GM19193 (cell line): Measurements from ENCODE around the gene HNRNPLL.

ENCODE experiments used
- POLR2A ChIP-seq: IDR thresholded peaks from 4 replicates; pipeline ENCODE4 v1.6.1; 2011; ENCODE audit not compliant: insufficient read depth, insufficient read length; ENCODE audit errors: extremely low read depth

The HNRNPLL gene

DNA sequence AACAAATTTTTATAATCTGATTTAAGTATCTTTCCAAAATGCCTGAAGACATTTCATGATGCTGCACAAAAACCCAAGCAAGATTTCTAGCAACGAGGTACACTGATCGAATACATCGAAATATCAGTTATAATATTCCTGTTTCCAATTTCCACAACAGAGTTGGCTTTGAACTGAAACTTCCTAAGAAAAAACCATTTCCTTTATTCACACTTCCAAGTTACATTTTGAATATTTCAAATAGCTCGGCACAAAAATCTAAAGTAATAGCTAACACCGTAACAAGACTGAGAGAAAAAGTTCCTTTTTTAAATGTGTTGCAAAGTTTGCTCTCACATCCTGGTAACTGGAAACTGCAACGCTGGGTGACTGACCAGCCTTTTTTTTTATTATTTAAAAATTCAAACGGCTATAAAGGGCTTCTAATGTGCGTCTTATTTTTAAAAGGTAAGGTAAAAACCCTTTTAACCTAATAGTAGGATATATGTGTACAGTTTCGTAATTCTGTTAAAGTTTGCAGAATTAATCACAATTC lies 1.7 kb downstream of the HNRNPLL start:
- TF ChIP-seq POLR2A = no peak

DNA sequence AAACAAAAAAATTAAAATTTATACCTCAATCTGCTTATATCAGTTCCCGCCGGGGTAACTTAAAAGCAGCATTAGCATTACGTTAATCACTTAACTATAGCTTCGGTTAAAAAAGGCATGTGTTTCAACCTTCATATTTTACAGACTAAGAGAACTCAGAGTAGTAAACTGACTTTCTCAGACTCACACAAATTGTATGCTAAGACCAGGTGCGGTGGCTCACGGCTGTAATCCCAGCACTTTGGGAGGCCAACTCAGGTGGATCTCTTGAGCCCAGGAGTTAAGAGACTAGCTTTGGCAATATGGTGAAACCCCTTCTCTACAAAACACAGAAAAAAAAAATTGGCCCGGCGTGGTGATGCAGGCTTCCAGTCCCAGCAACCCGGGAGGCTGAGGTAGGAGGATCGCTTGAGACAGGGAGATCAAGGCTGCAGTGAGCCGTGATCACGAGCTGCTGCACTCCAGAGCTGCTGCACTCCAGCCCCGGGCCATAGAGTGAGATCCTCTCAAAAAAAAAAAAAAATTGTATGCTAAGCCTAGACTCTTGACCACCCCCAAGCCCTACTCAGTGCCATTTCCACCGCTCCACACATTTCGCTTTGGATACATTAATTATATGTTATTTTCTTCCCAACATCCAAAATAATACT lies 2.4 kb downstream of the HNRNPLL start:
- TF ChIP-seq POLR2A = no peak

DNA sequence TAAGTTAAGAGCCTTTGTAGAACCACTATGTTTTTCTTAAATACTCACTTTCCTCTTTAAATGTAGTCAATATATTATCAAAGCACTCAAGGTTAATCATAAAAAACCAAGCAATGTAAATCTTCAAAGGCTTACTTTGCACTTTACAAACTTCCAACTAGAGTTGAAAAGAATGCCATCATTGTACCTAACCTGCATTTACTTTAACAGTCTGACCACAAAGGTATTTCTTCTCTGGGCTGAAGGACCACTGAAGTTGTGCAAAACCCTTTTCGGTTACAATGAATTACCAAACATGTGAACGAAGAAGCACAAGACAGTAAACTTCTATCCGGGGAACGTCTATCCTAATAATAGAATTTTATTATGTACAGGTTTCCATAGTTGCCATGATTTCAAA lies 3.0 kb downstream of the HNRNPLL start:
- TF ChIP-seq POLR2A = no peak

DNA sequence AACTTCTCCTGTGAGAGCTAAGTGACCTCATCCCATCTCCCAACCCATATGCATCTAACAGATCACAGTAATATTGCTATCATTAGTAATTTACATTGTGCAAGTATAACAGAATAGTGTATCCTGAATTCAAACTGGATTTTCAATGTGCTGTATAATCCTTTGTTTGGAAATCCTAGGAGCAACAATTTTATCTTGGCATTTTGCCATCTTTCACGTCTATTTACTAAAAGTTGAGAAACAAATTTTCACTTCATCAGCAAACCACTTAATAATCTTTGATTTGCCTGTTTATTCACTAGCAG lies 3.8 kb downstream of the HNRNPLL start:
- no peak for TF ChIP-seq POLR2A

DNA sequence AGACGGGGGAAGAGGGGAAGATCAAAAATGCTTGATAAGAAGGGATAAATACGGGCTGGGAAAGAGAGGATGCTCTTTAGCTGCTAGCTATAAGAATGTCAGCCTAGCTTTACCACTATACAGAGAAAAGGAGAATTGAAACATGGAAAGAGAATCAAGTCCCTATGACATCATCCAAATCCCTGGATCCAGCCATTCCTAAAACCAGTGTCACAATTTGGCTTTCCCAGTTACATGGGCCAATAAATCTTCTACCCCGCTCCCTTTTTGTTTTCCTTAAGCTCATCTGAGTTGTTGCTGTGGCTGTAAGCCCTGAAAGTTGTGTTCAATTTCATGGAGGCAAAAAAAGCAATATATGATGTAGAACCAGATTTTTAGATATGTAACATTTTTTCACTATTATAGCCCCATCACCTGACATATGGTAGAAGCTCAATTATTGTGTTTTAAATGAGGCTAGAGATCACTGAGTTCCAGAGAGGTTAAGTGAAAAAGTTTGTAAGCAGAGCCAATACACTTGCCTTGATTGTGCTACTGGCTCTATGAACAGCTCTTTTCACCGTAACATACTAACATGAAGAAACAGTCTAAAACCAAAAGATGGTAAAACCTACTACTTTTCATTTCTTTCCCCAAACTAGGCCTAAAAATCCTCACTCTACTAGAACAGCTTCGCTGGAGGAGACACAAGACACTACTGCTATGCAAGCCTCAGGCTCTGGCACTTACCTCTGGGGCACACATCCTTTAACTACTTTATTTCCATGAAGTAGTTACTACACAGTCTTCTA lies 4.3 kb downstream of the HNRNPLL start:
- TF ChIP-seq POLR2A = no peak

DNA sequence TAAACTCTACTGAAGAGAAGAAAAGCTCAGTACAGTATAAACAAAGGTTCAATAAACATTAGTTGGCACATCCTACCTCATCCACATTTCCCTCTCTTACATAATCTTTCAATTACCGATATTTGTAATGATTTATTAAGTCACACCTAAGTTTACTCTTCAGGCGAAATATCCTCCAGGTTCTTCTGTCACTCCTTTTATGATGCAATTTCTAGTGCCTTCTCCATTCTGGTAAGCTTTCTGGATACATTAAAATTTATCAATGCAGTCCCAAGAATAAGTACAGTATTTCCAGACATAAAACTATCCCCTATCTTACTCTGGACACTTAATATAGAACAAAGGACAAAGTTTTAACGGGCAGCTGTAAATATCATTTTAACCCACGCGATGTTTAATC lies 5.6 kb downstream of the HNRNPLL start:
- no peak for TF ChIP-seq POLR2A

DNA sequence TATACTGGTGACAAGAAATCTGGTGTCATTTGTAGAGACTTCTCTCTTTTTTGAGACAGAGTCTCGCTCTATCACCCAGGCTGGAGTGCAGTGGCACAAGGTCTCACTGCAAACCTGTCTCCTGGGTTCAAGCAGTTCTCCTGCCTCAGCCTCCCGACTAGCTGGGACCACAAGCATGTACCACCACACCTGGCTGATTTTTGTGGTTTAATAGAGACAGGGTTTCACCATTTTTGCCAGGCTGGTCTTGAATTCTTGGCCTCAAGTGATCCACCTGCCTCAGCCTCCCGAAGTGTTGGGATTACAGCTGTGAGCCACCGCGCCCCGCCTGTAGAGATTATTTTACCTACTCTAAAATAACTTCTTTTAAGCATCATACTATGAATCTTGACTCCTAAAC lies 6.5 kb downstream of the HNRNPLL start:
- TF ChIP-seq POLR2A = no peak

DNA sequence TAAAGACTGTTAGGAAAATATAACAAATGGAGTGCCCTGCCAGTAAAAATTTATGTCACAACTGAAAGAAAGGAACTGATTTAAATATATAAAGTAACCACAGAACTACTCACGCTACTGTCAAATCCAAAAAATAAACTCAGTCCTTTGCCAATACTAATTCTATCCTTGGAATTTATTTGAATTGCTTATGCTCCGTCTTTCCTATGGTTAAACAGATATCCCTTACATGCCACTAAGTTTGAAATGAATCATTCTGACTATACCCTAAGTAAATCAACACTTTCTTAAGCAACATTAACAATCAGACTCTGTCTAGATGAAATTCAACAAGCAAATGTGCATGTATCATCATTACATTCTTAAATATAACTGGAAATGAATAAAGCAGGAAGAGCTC lies 9.8 kb downstream of the HNRNPLL start:
- no peak for TF ChIP-seq POLR2A

DNA sequence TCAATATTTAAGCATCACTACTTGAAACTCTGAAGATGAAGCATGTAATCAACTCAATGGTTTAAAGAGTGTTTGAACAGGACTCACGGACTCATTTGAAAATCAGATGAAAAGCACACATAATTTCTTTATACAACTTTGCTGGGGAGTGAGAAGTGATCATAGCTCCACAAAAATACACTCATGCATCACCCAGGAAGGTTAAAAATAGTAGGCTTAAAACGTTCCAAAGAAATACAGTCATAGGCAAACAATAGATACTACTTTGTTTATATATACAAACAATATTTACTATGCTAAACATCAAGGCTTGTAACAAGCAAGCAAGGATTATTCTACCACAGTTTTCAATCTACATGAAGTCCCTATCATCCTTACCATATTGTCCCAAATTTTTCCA lies 11.6 kb downstream of the HNRNPLL start:
- TF ChIP-seq POLR2A = no peak

DNA sequence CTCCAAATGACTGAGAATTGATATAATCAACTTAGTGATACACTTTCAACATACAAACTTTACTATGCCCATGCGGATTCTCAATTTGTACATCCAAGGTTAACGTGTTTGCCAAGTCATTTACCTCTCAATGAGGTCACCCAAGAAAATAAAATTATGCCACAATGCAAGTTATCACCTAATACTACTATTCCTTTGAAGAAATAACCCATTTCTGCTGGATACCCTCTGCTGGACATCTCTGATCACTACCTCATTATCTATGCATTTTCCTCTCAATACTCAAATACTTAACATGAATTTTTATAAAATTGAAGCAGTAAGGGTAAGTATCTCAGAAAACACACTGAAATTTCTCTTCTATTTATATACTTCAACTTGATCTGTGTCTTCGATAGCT lies 12.7 kb downstream of the HNRNPLL start:
- no peak for TF ChIP-seq POLR2A

DNA sequence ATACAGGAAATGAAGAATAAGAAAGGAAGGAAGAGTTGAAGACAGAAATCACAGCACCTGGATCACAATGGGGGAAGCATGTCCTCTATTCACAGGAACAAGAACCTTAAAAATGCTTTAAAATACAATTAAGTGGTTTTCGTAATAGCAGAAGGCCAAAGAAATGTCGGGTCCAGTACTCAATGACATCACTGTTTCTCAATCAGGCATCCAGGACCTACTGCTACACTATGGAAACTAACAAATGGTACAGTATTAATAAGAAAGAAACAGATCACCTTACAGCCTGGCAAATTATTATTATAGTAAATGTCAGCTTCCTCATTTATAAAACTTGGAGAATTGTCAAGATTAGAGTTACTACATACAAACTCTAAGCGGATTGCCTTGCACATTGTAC lies 15.8 kb downstream of the HNRNPLL start:
- TF ChIP-seq POLR2A = no peak

DNA sequence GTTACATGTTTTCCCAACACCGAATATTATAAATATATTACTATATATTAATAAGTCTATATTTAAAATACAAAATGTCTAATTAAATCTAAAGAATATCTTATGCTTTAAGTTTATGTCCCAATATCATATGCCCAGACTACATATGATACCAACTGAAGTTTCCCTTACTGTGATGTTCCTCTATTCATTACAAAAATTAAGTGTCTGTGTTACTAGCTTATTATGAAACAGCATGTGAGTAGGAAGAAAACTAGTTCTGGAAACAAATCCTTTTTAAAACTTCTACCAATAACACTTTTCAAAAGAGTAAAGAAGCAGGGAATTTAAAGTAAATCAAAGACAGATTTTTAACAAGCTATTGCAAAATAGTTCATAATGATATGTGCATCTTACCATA lies 17.8 kb downstream of the HNRNPLL start:
- no peak for TF ChIP-seq POLR2A

DNA sequence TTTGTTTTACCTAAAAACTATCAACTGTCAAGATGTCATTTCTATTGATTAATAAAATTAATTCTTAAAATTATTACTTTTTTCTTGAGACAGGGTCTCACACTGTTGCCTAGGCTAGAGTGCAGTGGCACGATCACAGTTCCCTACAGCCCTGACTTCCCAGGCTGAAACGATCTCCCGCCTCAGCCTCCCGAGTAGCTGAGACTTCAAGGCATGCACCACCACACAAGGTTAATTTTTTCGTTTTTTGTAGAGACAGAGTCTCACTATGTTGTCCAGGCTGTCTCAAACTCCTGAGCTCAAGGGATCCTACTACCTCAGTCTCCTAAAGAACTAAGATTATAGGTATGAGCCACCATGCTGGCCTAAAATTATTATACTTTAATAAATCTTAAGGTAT lies 18.7 kb downstream of the HNRNPLL start:
- no peak for TF ChIP-seq POLR2A

DNA sequence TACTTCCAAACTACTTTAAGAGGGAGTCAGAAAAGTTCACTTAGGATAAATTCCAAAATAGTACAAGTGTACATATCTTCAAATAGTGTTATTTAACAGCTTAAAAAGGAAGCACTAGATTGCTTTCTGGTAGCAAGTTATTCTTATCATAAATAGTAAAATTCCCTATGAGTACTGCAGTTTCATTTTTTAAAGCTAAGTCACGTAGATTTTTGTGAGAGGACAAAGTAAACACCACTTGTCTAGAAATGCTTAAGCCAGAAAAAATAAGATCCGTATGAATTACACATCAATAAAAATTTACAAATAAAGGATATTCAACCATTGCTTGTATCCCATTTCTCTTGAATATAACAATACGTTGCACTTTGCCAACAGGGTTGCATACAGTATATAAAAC lies 19.2 kb downstream of the HNRNPLL start:
- TF ChIP-seq POLR2A = no peak

DNA sequence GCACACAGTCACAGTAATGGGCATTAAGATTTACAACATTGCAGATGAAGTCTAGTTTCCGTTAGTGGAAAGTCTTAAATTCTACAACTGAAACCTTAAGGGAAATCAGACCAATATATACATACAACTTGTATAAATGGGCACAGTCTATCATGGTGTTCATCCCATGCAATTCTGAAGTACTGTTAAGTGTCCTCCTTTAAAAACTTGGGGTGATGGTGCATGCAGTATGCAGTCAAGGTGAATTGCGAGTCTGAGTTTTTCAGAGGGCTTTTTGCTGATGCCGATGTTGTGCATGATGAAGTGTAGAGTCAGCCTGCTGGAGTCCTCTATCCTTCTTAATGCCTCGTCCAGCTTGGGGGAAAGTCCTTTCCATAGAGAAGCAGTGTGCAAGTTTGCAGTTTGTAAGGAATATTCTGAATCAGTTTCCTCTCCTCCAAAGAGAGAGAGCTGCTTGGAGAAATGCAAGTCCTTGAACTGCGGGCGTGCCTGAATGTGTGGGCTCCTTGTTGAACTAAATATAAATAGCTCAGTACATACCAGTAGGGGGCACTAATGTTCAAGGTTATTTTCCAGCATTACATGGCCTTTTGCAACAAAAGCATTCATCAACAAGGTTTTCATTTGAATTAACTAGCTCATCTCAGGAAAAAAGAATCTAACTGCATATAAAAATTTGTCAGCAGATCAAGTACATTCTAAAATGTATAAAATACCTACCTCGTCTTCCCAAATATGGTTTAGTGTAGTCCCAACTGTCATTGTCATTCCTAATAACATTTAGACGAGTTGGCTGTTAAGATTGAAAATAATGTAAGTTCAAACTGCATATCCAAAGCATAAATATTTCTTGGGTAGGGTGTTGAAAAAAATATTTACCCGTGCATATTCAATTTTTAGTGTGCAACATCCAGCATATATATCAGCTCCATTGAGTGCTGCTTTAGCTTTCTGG lies 21.3 kb downstream of the HNRNPLL start:
- no peak for TF ChIP-seq POLR2A
